BLaER1 treated with 17β-estradiol and CSF1 and Interleukin-3, amounts not matched to agents 10 nM and 100 nM (cell line): ENCODE results near the gene KCMF1.

Source experiments
- H3K27ac ChIP-seq, 11 experiments: shearing (Covaris generic); formaldehyde crosslinking; 2 replicates each; pipeline ENCODE4 v1.8.1; 2022
- H3K27me3 ChIP-seq, 11 experiments: shearing (Covaris generic); formaldehyde crosslinking; 2 replicates each; pipeline ENCODE4 v1.8.1; 2022
- H3K36me3 ChIP-seq, 11 experiments: shearing (Covaris generic); formaldehyde crosslinking; 2 replicates each; pipeline ENCODE4 v1.8.1; 2022
- H3K4me1 ChIP-seq, 10 experiments: shearing (Covaris generic); formaldehyde crosslinking; 2 replicates each; pipeline ENCODE4 v1.8.1; 2022
- H3K4me2 ChIP-seq, 11 experiments: shearing (Covaris generic); formaldehyde crosslinking; 2 replicates each; pipeline ENCODE4 v1.8.1; 2022
- H3K4me3 ChIP-seq, 10 experiments: shearing (Covaris generic); formaldehyde crosslinking; 2 replicates each; pipeline ENCODE4 v1.8.1; 2022
- H3K9ac ChIP-seq, 11 experiments: shearing (Covaris generic); formaldehyde crosslinking; 2 replicates each; pipeline ENCODE4 v1.8.1; 2022
- H3K9me3 ChIP-seq, 11 experiments: shearing (Covaris generic); formaldehyde crosslinking; replicated peaks in 1 of 11; 2 replicates each; pipeline ENCODE4 v1.8.1; 2022
- H4K20me1 ChIP-seq, 11 experiments: shearing (Covaris generic); formaldehyde crosslinking; 2 replicates each; pipeline ENCODE4 v1.8.1; 2022
- Cebpa-rat ChIP-seq, 11 experiments: shearing (Covaris generic); IDR thresholded peaks; 2 replicates each; pipeline ENCODE4 v1.8.1; 2022

The KCMF1 gene

GRCh38 chr2:84959566-84960506 is 11.1 kb upstream of the KCMF1 start:
- Histone ChIP-seq H3K4me2 (peak overlapping the region; percentile 12 to 70 (median 54)), H4K20me1 (peaks cover 0 to 40% (median 18%) of the 10 kb centered on the region in 11 experiments; a peak in 12 of 22 replicates), H3K27ac (0 out of 22 replicates have a peak overlapping the region, but pooled peaks of 2 of the 11 experiments have one; percentile 7 to 17), H3K4me3 (no peak overlapping the region), H3K36me3 (peaks cover 15 to 38% (median 25%) of the 10 kb centered on the region in 11 experiments; a peak in 21 of 22 replicates), H3K9ac (no peak overlapping the region), H3K9me3 (no peaks in the 10 kb centered on the region), H3K4me1 (peaks cover 29 to 52% (median 42%) of the 10 kb centered on the region in 10 experiments), H3K27me3 (no peaks in the 10 kb centered on the region)
- TF ChIP-seq Cebpa-rat (IDR thresholded peaks at IDR 0.05), result no peak

- H3K36me3 ChIP-seq, result peaks cover 30 to 69% (median 55%) of the 10 kb centered on the region in 11 experiments
- no peaks in the 10 kb centered on the region for H3K9me3 ChIP-seq
- no peak overlapping the region for H3K9ac ChIP-seq
- no peak overlapping the region for H3K4me3 ChIP-seq
- peak overlapping the region in 4 of 11 experiments; percentile 41 to 88 (median 72); a peak in 4 of 22 replicates for H3K4me2 ChIP-seq
- H3K27me3 ChIP-seq, result no peaks in the 10 kb centered on the region
- H3K27ac ChIP-seq, result no peak overlapping the region
- peaks cover 30 to 82% (median 54%) of the 10 kb centered on the region in 10 experiments for H3K4me1 ChIP-seq
- TF ChIP-seq Cebpa-rat (IDR thresholded peaks at IDR 0.05), result no peak
- peaks cover 0 to 54% (median 21%) of the 10 kb centered on the region in 11 experiments; a peak in 12 of 22 replicates for H4K20me1 ChIP-seq
Observed at GRCh38 chr2:84962917-84963316, 8.0 kb upstream of the KCMF1 start.

GRCh38 chr2:84963323-84963691 is 7.7 kb upstream of the KCMF1 start:
- Histone ChIP-seq H3K27ac (peak overlapping the region in 2 of 11 experiments; percentile 9 to 30; a peak in 2 of 22 replicates), H3K4me3 (no peak overlapping the region), H3K9ac (no peak overlapping the region), H3K36me3 (peaks cover 30 to 72% (median 56%) of the 10 kb centered on the region in 11 experiments), H4K20me1 (peaks cover 0 to 56% (median 25%) of the 10 kb centered on the region in 11 experiments; a peak in 12 of 22 replicates), H3K4me1 (peaks cover 33 to 86% (median 58%) of the 10 kb centered on the region in 10 experiments), H3K4me2 (peak overlapping the region; percentile 16 to 88 (median 62); a peak in 19 of 22 replicates), H3K27me3 (no peaks in the 10 kb centered on the region), H3K9me3 (no peaks in the 10 kb centered on the region)
- TF ChIP-seq Cebpa-rat (IDR thresholded peaks at IDR 0.05), result no peak

- H3K9ac ChIP-seq, result no peak overlapping the region
- peaks cover 0 to 56% (median 26%) of the 10 kb centered on the region in 11 experiments; a peak in 12 of 22 replicates for H4K20me1 ChIP-seq
- H3K36me3 ChIP-seq, result peaks cover 30 to 77% (median 56%) of the 10 kb centered on the region in 11 experiments
- peaks cover 39 to 90% (median 64%) of the 10 kb centered on the region in 10 experiments for H3K4me1 ChIP-seq
- TF ChIP-seq Cebpa-rat (IDR thresholded peaks at IDR 0.05), result no peak
- H3K27me3 ChIP-seq, result no peaks in the 10 kb centered on the region
- H3K4me2 ChIP-seq, result peak overlapping the region; percentile 16 to 88 (median 62); a peak in 21 of 22 replicates
- H3K4me3 ChIP-seq, result no peak overlapping the region
- peak overlapping the region in 5 of 11 experiments; percentile 8 to 30 (median 19); a peak in 5 of 22 replicates for H3K27ac ChIP-seq
- no peaks in the 10 kb centered on the region for H3K9me3 ChIP-seq
Observed at GRCh38 chr2:84963692-84964405, 7.1 kb upstream of the KCMF1 start.

GRCh38 chr2:84964406-84965191 is 6.4 kb upstream of the KCMF1 start:
- Histone ChIP-seq H3K4me1 (peaks cover 45 to 88% (median 67%) of the 10 kb centered on the region in 10 experiments), H3K36me3 (peaks cover 30 to 77% (median 56%) of the 10 kb centered on the region in 11 experiments), H3K27me3 (no peaks in the 10 kb centered on the region), H4K20me1 (peaks cover 0 to 49% (median 29%) of the 10 kb centered on the region in 11 experiments; a peak in 11 of 22 replicates), H3K4me2 (peak overlapping the region in 10 of 11 experiments; percentile 16 to 88 (median 62); a peak in 19 of 22 replicates), H3K9me3 (no peaks in the 10 kb centered on the region), H3K4me3 (no peak overlapping the region), H3K9ac (no peak overlapping the region), H3K27ac (peak overlapping the region in 4 of 11 experiments; percentile 41 to 51 (median 46); a peak in 5 of 22 replicates)
- no peak for TF ChIP-seq Cebpa-rat (IDR thresholded peaks at IDR 0.05)

- Histone ChIP-seq H3K4me2 (peak overlapping the region in 6 of 11 experiments; percentile 59 to 88 (median 67); a peak in 11 of 22 replicates), H3K36me3 (peaks cover 30 to 77% (median 56%) of the 10 kb centered on the region in 11 experiments), H3K4me3 (no peak overlapping the region), H3K9ac (no peak overlapping the region), H3K27ac (peak overlapping the region in 4 of 11 experiments; percentile 41 to 51 (median 46); a peak in 6 of 22 replicates), H3K9me3 (no peaks in the 10 kb centered on the region), H3K27me3 (no peaks in the 10 kb centered on the region), H3K4me1 (peaks cover 42 to 82% (median 61%) of the 10 kb centered on the region in 10 experiments), H4K20me1 (peaks cover 0 to 48% (median 24%) of the 10 kb centered on the region in 11 experiments; a peak in 11 of 22 replicates)
- TF ChIP-seq Cebpa-rat (IDR thresholded peaks at IDR 0.05), result no peak
Observed at GRCh38 chr2:84965192-84965516, 5.8 kb upstream of the KCMF1 start.

GRCh38 chr2:84965827-84966226 is 5.1 kb upstream of the KCMF1 start:
- H3K4me1 ChIP-seq, result peaks cover 36 to 75% (median 54%) of the 10 kb centered on the region in 10 experiments
- peak overlapping the region in 1 of 11 experiments; percentile 4; a peak in 2 of 22 replicates for H3K27ac ChIP-seq
- peaks cover 0 to 48% (median 24%) of the 10 kb centered on the region in 11 experiments; a peak in 10 of 22 replicates for H4K20me1 ChIP-seq
- no peak overlapping the region for H3K4me3 ChIP-seq
- H3K36me3 ChIP-seq, result peaks cover 30 to 77% (median 56%) of the 10 kb centered on the region in 11 experiments
- H3K27me3 ChIP-seq, result no peaks in the 10 kb centered on the region
- H3K4me2 ChIP-seq, result peak overlapping the region in 4 of 11 experiments; percentile 62 to 88 (median 77); a peak in 9 of 22 replicates
- no peak for TF ChIP-seq Cebpa-rat (IDR thresholded peaks at IDR 0.05)
- no peak overlapping the region for H3K9ac ChIP-seq
- H3K9me3 ChIP-seq, result no peaks in the 10 kb centered on the region

GRCh38 chr2:84966731-84967130 is 4.2 kb upstream of the KCMF1 start:
- Histone ChIP-seq H3K27ac (no peak overlapping the region), H3K36me3 (peaks cover 26 to 71% (median 52%) of the 10 kb centered on the region in 11 experiments), H3K4me1 (peaks cover 31 to 69% (median 50%) of the 10 kb centered on the region in 10 experiments), H3K27me3 (no peaks in the 10 kb centered on the region), H3K9me3 (no peaks in the 10 kb centered on the region), H3K9ac (no peak overlapping the region), H3K4me3 (no peak overlapping the region), H4K20me1 (peaks cover 0 to 49% (median 24%) of the 10 kb centered on the region in 11 experiments; a peak in 13 of 22 replicates), H3K4me2 (peak overlapping the region in 5 of 11 experiments; percentile 2 to 88 (median 39); a peak in 8 of 22 replicates)
- no peak for TF ChIP-seq Cebpa-rat (IDR thresholded peaks at IDR 0.05)
